AG20443 (cell line): ENCODE results near the gene SLC22A16.

Experiments
- DNase-seq: peaks from one replicate; pipeline ENCODE4 v3.0.0; 2012; ENCODE audit warnings: low spot score, mixed read lengths

SLC22A16 gene

GRCh38 chr6:110446405-110446804, 30.0 kb downstream of the SLC22A16 start:
- no peak for DNase-seq

- no peak for DNase-seq
These were observed 36.4 kb downstream of the SLC22A16 start for GRCh38 chr6:110440026-110440425.

- no peak for DNase-seq
These were observed 37.1 kb downstream of the SLC22A16 start for GRCh38 chr6:110439356-110439755.

- DNase-seq: no peak
These were observed 41.3 kb downstream of the SLC22A16 start for GRCh38 chr6:110434961-110435602.

- no peak for DNase-seq
These were observed 44.0 kb downstream of the SLC22A16 start for GRCh38 chr6:110432285-110432900.

- DNase-seq: no peak
These were observed 45.7 kb downstream of the SLC22A16 start for GRCh38 chr6:110430741-110431140.

GRCh38 chr6:110430236-110430635, 46.2 kb downstream of the SLC22A16 start:
- DNase-seq: no peak

- no peak for DNase-seq
These were observed 48.3 kb downstream of the SLC22A16 start for GRCh38 chr6:110428153-110428552.

- no peak for DNase-seq
These were observed 50.6 kb downstream of the SLC22A16 start for GRCh38 chr6:110425816-110426215.

- no peak for DNase-seq
These were observed 54.0 kb downstream of the SLC22A16 start for GRCh38 chr6:110422444-110422822.

- no peak for DNase-seq
These were observed 54.5 kb downstream of the SLC22A16 start for GRCh38 chr6:110421749-110422443.

- DNase-seq: no peak
These were observed 57.2 kb downstream of the SLC22A16 start for GRCh38 chr6:110419028-110419739.

- DNase-seq: no peak
These were observed 57.8 kb downstream of the SLC22A16 start for GRCh38 chr6:110418594-110418993.

GRCh38 chr6:110415086-110415916, 61.1 kb downstream of the SLC22A16 start, which contains the start of gene DDO:
DDO (minus strand) TSS chr6:110415575; CDS start chr6:110413462, 2,113 bp downstream.
- peak; percentile 85 for DNase-seq

- no peak for DNase-seq
These were observed 61.7 kb downstream of the SLC22A16 start for GRCh38 chr6:110414669-110415068.

GRCh38 chr6:110412360-110412759, 64.1 kb downstream of the SLC22A16 start:
- DNase-seq: no peak

GRCh38 chr6:110410511-110410910, 65.9 kb downstream of the SLC22A16 start:
- no peak for DNase-seq

GRCh38 chr6:110409794-110410193, 66.6 kb downstream of the SLC22A16 start:
- DNase-seq: no peak

GRCh38 chr6:110408901-110409300, 67.5 kb downstream of the SLC22A16 start:
- DNase-seq: no peak

GRCh38 chr6:110404607-110405006, 71.8 kb downstream of the SLC22A16 start:
- DNase-seq: peak; percentile 22

- DNase-seq: no peak
These were observed 74.7 kb downstream of the SLC22A16 start for GRCh38 chr6:110401585-110402176.
